K562 (cell line): ENCODE results near the gene SMIM41. TPM values are rescaled to one million over a fixed set of nuclear protein-coding genes. Genes with fewer than 3 reads are reported as not detected.

Source experiments
- L3MBTL2 ChIP-seq: fragments of 450-650 bp; IDR thresholded peaks from 2 replicates; pipeline ENCODE4 v1.6.1; 2016; ENCODE audit warnings: mild to moderate bottlenecking, moderate library complexity
- MYNN ChIP-seq, 2 experiments: sonication (generic); formaldehyde crosslinking in 1 of 2; IDR thresholded peaks; 2 replicates each; pipeline versions ENCODE4 v1.5.0 to v1.6.1; 2016 to 2020; ENCODE audit warnings: antibody characterized with exemption in 1 of 2, missing genetic modification reagents in 1 of 2
- NCOA1 ChIP-seq: fragments of 450-650 bp; IDR thresholded peaks from 2 replicates; pipeline ENCODE4 v1.6.1; 2016; ENCODE audit warnings: low read depth
- NFYB ChIP-seq: IDR thresholded peaks from 2 replicates; pipeline ENCODE4 v1.6.1; 2011; ENCODE audit warnings: mild to moderate bottlenecking, moderate library complexity; ENCODE audit not compliant: insufficient read length; ENCODE audit errors: extremely low read depth
- NUFIP1 ChIP-seq: fragments of 450-650 bp; IDR thresholded peaks from 2 replicates; pipeline ENCODE4 v1.6.1; 2018; ENCODE audit not compliant: partially characterized antibody
- RBFOX2 ChIP-seq: fragments of 200-400 bp; formaldehyde crosslinking; IDR thresholded peaks from 2 replicates; pipeline ENCODE4 v1.6.1; 2017; ENCODE audit warnings: low read depth, mild to moderate bottlenecking, low read length, moderate library complexity
- RBM25 ChIP-seq: fragments of 200-400 bp; formaldehyde crosslinking; IDR thresholded peaks from 2 replicates; pipeline ENCODE4 v1.6.1; 2018; ENCODE audit warnings: low read length, low read depth, moderate library complexity; ENCODE audit not compliant: severe bottlenecking
- SLC30A9 ChIP-seq: fragments of 250-450 bp; sonication (Bioruptor Pico); IDR thresholded peaks from 2 replicates; pipeline ENCODE4 v1.8.0; 2022; ENCODE audit warnings: mild to moderate bottlenecking, moderate library complexity
- STAT5B ChIP-seq: fragments of 250-450 bp; sonication (Bioruptor Pico); IDR thresholded peaks from 2 replicates; pipeline ENCODE4 v1.8.0; 2021; ENCODE audit warnings: mild to moderate bottlenecking, inconsistent platforms
- TBL1XR1 ChIP-seq, 2 experiments: IDR thresholded peaks; 2 replicates each; pipeline ENCODE4 v1.6.1; 2012; ENCODE audit warnings: improper control_type of control experiment in 2 of 2, low read length in 2 of 2, mild to moderate bottlenecking in 1 of 2
- TFAM ChIP-seq: fragments of 250-450 bp; sonication (Bioruptor Pico); conservative IDR thresholded peaks from 2 replicates; pipeline ENCODE4 v1.5.0; 2021; ENCODE audit warnings: mild to moderate bottlenecking, moderate library complexity
- ZC3H8 ChIP-seq: fragments of 450-650 bp; IDR thresholded peaks from 2 replicates; pipeline ENCODE4 v1.6.1; 2017
- ZNF431 ChIP-seq: sonication (generic); formaldehyde crosslinking; IDR thresholded peaks from 2 replicates; pipeline ENCODE4 v1.8.0; 2022; ENCODE audit warnings: mild to moderate bottlenecking, missing genetic modification reagents
- ZNF644 ChIP-seq: fragments of 200-800 bp; sonication (Bioruptor generic); IDR thresholded peaks from 2 replicates; pipeline ENCODE4 v1.6.1; 2016; ENCODE audit warnings: low read depth, missing genetic modification characterization, missing compliant biosample characterization
- ZNF707 ChIP-seq: fragments of 250-450 bp; sonication (Bioruptor Pico); conservative IDR thresholded peaks from 2 replicates; pipeline ENCODE4 v1.8.0; 2022; ENCODE audit warnings: inconsistent platforms, mild to moderate bottlenecking, moderate library complexity
- polyA plus RNA-seq, 8 experiments: library from polyadenylated mRNA; depleted of rRNA in 4 of 8; stranded (reverse) in 5 of 8; unstranded in 3 of 8; fragments of >200 nt; fragmentation: Nextera tagmentation in 2 of 8; fragmentation: Illumina TruSeq in 1 of 8; extraction: Ambion mirVana in 2 of 8; extraction: Trizol in 1 of 8; gene quantifications; 2 replicates each; pipeline versions ENCODE4 v1.2.1 to v1.2.3, GENCODE V29; 2011 to 2014; ENCODE audit warnings: inconsistent platforms in 1 of 8, missing spikeins in 1 of 8
- total RNA-seq, 7 experiments: library from RNA; depleted of rRNA in 6 of 7; stranded (reverse); fragments of >200 nt in 6 of 7; fragmentation: Illumina TruSeq in 2 of 7; extraction: Trizol in 2 of 7; gene quantifications; 2 replicates each; pipeline versions ENCODE4 v1.2.1 to v1.2.3, GENCODE V29; 2011 to 2021; ENCODE audit warnings: low replicate concordance in 1 of 7
- TF ChIP-seq, protein P1 (sequence below): fragments of 250-450 bp; sonication (Bioruptor Pico); IDR thresholded peaks from 2 replicates; pipeline ENCODE4 v1.8.0; 2022; ENCODE audit warnings: inconsistent platforms, mild to moderate bottlenecking, moderate library complexity, borderline replicate concordance
- TF ChIP-seq, protein P2 (sequence below), 2 experiments: fragments of 250-450 bp in 1 of 2; fragments of 450-650 bp in 1 of 2; sonication (Bioruptor Pico) in 1 of 2; IDR thresholded peaks; 2 replicates each; pipeline versions ENCODE4 v1.6.1 to v1.8.0; 2016 to 2021; ENCODE audit warnings: mild to moderate bottlenecking in 2 of 2, moderate library complexity in 2 of 2, missing compliant biosample characterization in 1 of 2, missing genetic modification characterization in 1 of 2
- TF ChIP-seq, protein P3 (sequence below): fragments of 250-450 bp; sonication (Bioruptor Pico); IDR thresholded peaks from 2 replicates; pipeline ENCODE4 v1.5.0; 2021
- TF ChIP-seq, protein P4 (sequence below): IDR thresholded peaks from 2 replicates; pipeline ENCODE4 v1.6.1; 2016; ENCODE audit warnings: missing genetic modification characterization, missing compliant biosample characterization
- TF ChIP-seq, protein P5 (sequence below): fragments of 450-650 bp; formaldehyde crosslinking; conservative IDR thresholded peaks from 2 replicates; pipeline ENCODE4 v1.4.0; 2022; ENCODE audit warnings: mild to moderate bottlenecking, missing genetic modification characterization
- TF ChIP-seq, protein P6 (sequence below): fragments of 250-450 bp; sonication (Bioruptor Pico); IDR thresholded peaks from 2 replicates; pipeline ENCODE4 v1.8.0; 2021; ENCODE audit warnings: borderline replicate concordance, mild to moderate bottlenecking, moderate library complexity; ENCODE audit not compliant: poor library complexity, severe bottlenecking

The SMIM41 gene
- total and polyA plus RNA-seq, 9 of the 15 experiments (the other 6 are each of a cell fraction or from before 2014, with no cell fraction given): not detected

DNA sequence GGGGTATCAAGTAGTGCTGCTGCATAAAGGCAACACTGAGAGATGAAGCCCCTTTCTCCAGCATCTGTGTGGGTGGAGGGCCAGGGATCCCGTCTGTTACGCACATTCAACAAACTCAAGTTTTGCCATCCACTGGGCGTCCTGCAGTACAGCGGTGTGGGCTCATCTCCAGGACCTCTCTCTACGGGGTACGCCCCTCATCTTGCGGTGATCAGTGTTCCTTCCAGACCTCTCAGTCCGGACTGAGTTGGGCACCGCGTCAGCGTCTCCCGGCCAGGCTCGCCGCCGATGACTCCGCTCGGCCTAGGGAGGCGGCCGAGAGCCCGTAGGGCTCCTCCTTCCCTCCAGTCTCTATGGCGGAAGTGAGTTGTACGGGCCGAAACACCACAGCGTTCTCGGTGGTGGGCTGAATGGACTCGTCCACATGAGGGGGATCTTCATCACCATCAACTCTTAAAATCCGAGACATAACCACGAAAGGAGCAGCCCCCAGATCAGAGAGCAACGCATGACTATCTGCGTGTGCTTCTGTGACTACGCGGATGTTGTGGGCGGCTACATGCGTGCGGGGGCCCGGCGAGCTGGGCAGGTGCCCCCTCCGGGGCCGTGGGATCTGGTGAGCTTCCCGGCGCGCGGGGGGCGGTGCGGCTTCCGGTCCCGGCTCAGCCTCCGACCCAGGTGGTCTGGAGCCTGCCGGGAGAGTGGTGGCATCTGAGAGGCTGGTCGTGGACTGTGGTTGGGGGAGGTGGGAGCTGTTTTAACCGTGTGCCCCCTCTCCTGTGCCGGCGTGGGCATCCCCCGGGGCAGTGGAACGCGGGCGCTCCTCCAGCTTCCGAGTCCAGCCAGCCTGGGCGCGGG, 9.9 kb upstream of the SMIM41 start, which contains the start of gene ATG101 (continued):
- TF ChIP-seq, protein P1, sequence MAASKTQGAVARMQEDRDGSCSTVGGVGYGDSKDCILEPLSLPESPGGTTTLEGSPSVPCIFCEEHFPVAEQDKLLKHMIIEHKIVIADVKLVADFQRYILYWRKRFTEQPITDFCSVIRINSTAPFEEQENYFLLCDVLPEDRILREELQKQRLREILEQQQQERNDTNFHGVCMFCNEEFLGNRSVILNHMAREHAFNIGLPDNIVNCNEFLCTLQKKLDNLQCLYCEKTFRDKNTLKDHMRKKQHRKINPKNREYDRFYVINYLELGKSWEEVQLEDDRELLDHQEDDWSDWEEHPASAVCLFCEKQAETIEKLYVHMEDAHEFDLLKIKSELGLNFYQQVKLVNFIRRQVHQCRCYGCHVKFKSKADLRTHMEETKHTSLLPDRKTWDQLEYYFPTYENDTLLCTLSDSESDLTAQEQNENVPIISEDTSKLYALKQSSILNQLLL: no peak
- TF ChIP-seq ZC3H8 (0 out of 2 replicates have a peak, but pooled peaks have one; percentile 11), ZNF707 (CRISPR knock-in tag) (no peak), RBFOX2 (peak; percentile 92), NCOA1 (peak; percentile 75; the same call in 1 of the 2 replicates), TBL1XR1 (IDR thresholded peaks at IDR 0.05; ENCODE audit: low read length in 2 of 2) (0 out of 4 replicates have a peak, but pooled peaks of 1 of the 2 experiments have one; percentile 46), ZNF644 (no peak), NFYB (no peak), L3MBTL2 (peak; percentile 48), RBM25 (no peak), MYNN (IDR thresholded peaks at IDR 0.05) (no peak), MYNN (CRISPR knock-in tag; IDR thresholded peaks at IDR 0.05) (no peak), NUFIP1 (peak; percentile 98), TFAM (CRISPR knock-in tag) (no peak), SLC30A9 (no peak), STAT5B (CRISPR knock-in tag) (no peak), ZNF431 (CRISPR knock-in tag) (no peak)
- TF ChIP-seq, protein P2, sequence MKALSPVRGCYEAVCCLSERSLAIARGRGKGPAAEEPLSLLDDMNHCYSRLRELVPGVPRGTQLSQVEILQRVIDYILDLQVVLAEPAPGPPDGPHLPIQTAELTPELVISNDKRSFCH (CRISPR knock-in tag; IDR thresholded peaks at IDR 0.05): no peak
- TF ChIP-seq, protein P2 (tag; IDR thresholded peaks at IDR 0.05): no peak
- TF ChIP-seq, protein P3, sequence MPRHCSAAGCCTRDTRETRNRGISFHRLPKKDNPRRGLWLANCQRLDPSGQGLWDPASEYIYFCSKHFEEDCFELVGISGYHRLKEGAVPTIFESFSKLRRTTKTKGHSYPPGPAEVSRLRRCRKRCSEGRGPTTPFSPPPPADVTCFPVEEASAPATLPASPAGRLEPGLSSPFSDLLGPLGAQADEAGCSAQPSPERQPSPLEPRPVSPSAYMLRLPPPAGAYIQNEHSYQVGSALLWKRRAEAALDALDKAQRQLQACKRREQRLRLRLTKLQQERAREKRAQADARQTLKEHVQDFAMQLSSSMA (CRISPR knock-in tag): no peak
- TF ChIP-seq, protein P4, sequence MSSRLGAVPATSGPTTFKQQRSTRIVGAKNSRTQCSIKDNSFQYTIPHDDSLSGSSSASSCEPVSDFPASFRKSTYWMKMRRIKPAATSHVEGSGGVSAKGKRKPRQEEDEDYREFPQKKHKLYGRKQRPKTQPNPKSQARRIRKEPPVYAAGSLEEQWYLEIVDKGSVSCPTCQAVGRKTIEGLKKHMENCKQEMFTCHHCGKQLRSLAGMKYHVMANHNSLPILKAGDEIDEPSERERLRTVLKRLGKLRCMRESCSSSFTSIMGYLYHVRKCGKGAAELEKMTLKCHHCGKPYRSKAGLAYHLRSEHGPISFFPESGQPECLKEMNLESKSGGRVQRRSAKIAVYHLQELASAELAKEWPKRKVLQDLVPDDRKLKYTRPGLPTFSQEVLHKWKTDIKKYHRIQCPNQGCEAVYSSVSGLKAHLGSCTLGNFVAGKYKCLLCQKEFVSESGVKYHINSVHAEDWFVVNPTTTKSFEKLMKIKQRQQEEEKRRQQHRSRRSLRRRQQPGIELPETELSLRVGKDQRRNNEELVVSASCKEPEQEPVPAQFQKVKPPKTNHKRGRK (tag): no peak
- TF ChIP-seq, protein P5, sequence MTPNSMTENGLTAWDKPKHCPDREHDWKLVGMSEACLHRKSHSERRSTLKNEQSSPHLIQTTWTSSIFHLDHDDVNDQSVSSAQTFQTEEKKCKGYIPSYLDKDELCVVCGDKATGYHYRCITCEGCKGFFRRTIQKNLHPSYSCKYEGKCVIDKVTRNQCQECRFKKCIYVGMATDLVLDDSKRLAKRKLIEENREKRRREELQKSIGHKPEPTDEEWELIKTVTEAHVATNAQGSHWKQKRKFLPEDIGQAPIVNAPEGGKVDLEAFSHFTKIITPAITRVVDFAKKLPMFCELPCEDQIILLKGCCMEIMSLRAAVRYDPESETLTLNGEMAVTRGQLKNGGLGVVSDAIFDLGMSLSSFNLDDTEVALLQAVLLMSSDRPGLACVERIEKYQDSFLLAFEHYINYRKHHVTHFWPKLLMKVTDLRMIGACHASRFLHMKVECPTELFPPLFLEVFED (CRISPR knock-in tag): peak; percentile 78; the same call in 1 of the 2 replicates
- TF ChIP-seq, protein P6, sequence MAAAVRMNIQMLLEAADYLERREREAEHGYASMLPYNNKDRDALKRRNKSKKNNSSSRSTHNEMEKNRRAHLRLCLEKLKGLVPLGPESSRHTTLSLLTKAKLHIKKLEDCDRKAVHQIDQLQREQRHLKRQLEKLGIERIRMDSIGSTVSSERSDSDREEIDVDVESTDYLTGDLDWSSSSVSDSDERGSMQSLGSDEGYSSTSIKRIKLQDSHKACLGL (CRISPR knock-in tag): no peak
